Measurements from ENCODE around the gene FEN1. TPM values are rescaled to one million over a fixed set of nuclear protein-coding genes. Genes with fewer than 3 reads are reported as not detected.

The FEN1 gene
- total and polyA plus RNA-seq, 2 of the 13 experiments (the other 11 are each of a cell fraction or from before 2014, with no cell fraction given): 12.4 to 102 TPM

- TF ChIP-seq ZNF790 (CRISPR knock-in tag; IDR thresholded peaks at IDR 0.05; ENCODE audit: borderline replicate concordance): no peak
- no peak for TF ChIP-seq REL (CRISPR knock-in tag; conservative IDR thresholded peaks at IDR 0.05)
- TF ChIP-seq TBP (CRISPR knock-in tag; IDR thresholded peaks at IDR 0.05): no peak
- TF ChIP-seq, protein P1, sequence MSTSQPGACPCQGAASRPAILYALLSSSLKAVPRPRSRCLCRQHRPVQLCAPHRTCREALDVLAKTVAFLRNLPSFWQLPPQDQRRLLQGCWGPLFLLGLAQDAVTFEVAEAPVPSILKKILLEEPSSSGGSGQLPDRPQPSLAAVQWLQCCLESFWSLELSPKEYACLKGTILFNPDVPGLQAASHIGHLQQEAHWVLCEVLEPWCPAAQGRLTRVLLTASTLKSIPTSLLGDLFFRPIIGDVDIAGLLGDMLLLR (CRISPR knock-in tag; IDR thresholded peaks at IDR 0.05): peak; percentile 16; the same call in 1 of the 2 replicates
- no peak for TF ChIP-seq KLF15 (CRISPR knock-in tag; IDR thresholded peaks at IDR 0.05; ENCODE audit: borderline replicate concordance)
- TF ChIP-seq ZNF225 (CRISPR knock-in tag; IDR thresholded peaks at IDR 0.05): no peak
- TF ChIP-seq ZNF234 (CRISPR knock-in tag; conservative IDR thresholded peaks at IDR 0.05): no peak
- no peak for TF ChIP-seq STAG1 (CRISPR knock-in tag; IDR thresholded peaks at IDR 0.05)
- peak; percentile 56; the same call in 1 of the 2 replicates for TF ChIP-seq KDM5B (CRISPR knock-in tag; IDR thresholded peaks at IDR 0.05; ENCODE audit: borderline replicate concordance)
- no peak for TF ChIP-seq CCAR2 (optimal IDR thresholded peaks at IDR 0.05; ENCODE audit: low read depth, low read length)
- no peak for TF ChIP-seq TEAD2 (CRISPR knock-in tag; IDR thresholded peaks at IDR 0.05)
- TF ChIP-seq RCOR2 (CRISPR knock-in tag; IDR thresholded peaks at IDR 0.05): no peak
- no peak for TF ChIP-seq GPN1 (CRISPR knock-in tag; IDR thresholded peaks at IDR 0.05; ENCODE audit: borderline replicate concordance)
- TF ChIP-seq MAFG (CRISPR knock-in tag; IDR thresholded peaks at IDR 0.05): no peak
- no peak for TF ChIP-seq ZNF891 (CRISPR knock-in tag; IDR thresholded peaks at IDR 0.05)
- no peak for TF ChIP-seq ZNF503 (CRISPR knock-in tag; IDR thresholded peaks at IDR 0.05)
- peak; percentile 9; the same call in 1 of the 2 replicates for TF ChIP-seq HOXA5 (CRISPR knock-in tag; IDR thresholded peaks at IDR 0.05)
- TF ChIP-seq, protein P2, sequence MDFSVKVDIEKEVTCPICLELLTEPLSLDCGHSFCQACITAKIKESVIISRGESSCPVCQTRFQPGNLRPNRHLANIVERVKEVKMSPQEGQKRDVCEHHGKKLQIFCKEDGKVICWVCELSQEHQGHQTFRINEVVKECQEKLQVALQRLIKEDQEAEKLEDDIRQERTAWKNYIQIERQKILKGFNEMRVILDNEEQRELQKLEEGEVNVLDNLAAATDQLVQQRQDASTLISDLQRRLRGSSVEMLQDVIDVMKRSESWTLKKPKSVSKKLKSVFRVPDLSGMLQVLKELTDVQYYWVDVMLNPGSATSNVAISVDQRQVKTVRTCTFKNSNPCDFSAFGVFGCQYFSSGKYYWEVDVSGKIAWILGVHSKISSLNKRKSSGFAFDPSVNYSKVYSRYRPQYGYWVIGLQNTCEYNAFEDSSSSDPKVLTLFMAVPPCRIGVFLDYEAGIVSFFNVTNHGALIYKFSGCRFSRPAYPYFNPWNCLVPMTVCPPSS (IDR thresholded peaks at IDR 0.05): no peak
- TF ChIP-seq, protein P3, sequence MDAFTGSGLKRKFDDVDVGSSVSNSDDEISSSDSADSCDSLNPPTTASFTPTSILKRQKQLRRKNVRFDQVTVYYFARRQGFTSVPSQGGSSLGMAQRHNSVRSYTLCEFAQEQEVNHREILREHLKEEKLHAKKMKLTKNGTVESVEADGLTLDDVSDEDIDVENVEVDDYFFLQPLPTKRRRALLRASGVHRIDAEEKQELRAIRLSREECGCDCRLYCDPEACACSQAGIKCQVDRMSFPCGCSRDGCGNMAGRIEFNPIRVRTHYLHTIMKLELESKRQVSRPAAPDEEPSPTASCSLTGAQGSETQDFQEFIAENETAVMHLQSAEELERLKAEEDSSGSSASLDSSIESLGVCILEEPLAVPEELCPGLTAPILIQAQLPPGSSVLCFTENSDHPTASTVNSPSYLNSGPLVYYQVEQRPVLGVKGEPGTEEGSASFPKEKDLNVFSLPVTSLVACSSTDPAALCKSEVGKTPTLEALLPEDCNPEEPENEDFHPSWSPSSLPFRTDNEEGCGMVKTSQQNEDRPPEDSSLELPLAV (CRISPR knock-in tag; conservative IDR thresholded peaks at IDR 0.05; ENCODE audit: low read depth): no peak
- TF ChIP-seq ZFAT (CRISPR knock-in tag; conservative IDR thresholded peaks at IDR 0.05): no peak
- no peak for TF ChIP-seq ATF2 (CRISPR knock-in tag; IDR thresholded peaks at IDR 0.05)
- TF ChIP-seq ZNF124 (CRISPR knock-in tag; IDR thresholded peaks at IDR 0.05): no peak
These were observed 35.1 kb downstream of the FEN1 start, which contains the start of gene FADS2 (continued) for GRCh38 chr11:61827571-61828378.
